Dermis blood vessel endothelial cell (primary cell): ENCODE results near the gene HNF1B. TPM values are rescaled to one million over a fixed set of nuclear protein-coding genes. Genes with fewer than 3 reads are reported as not detected.

Source experiments
- DNase-seq: peaks from one replicate; pipeline ENCODE4 v3.0.0; 2010
- total RNA-seq: library from RNA; depleted of rRNA; stranded (reverse); fragments of >200 nt; gene quantifications from 2 replicates; pipeline ENCODE4 v1.2.3, GENCODE V29; 2014

Gene HNF1B
- total RNA-seq, 1 donor from 2014 or later = 0.34 TPM

- no peak for DNase-seq
These were observed 14.3 kb upstream of the HNF1B start for GRCh38 chr17:37759014-37759637.

- no peak for DNase-seq
These were observed 11.2 kb upstream of the HNF1B start for GRCh38 chr17:37756051-37756450.

- no peak for DNase-seq
These were observed 10.6 kb upstream of the HNF1B start for GRCh38 chr17:37755455-37755854.

GRCh38 chr17:37754363-37754762, 9.5 kb upstream of the HNF1B start:
- DNase-seq = no peak

GRCh38 chr17:37752482-37752881, 7.6 kb upstream of the HNF1B start:
- DNase-seq = no peak

GRCh38 chr17:37750768-37751475, 6.1 kb upstream of the HNF1B start:
- DNase-seq = no peak

GRCh38 chr17:37750292-37750691, 5.4 kb upstream of the HNF1B start:
- no peak for DNase-seq

- DNase-seq = no peak
These were observed 2.4 kb upstream of the HNF1B start for GRCh38 chr17:37747222-37747621.

GRCh38 chr17:37746617-37747016, 1.8 kb upstream of the HNF1B start:
- no peak for DNase-seq

GRCh38 chr17:37745801-37746426, 1.1 kb upstream of the HNF1B start:
- no peak for DNase-seq

- no peak for DNase-seq
These were observed 279 bp downstream of the HNF1B start for GRCh38 chr17:37744633-37744927.

GRCh38 chr17:37743875-37744632, 805 bp downstream of the HNF1B start:
- no peak for DNase-seq

- no peak for DNase-seq
These were observed 1.3 kb downstream of the HNF1B start for GRCh38 chr17:37743612-37743874.

- DNase-seq = no peak
These were observed 1.9 kb downstream of the HNF1B start for GRCh38 chr17:37742762-37743611.

GRCh38 chr17:37742116-37742761, 2.6 kb downstream of the HNF1B start:
- DNase-seq = peak; percentile 25

GRCh38 chr17:37741341-37742115, 3.3 kb downstream of the HNF1B start:
- DNase-seq = no peak

GRCh38 chr17:37740915-37741314, 3.9 kb downstream of the HNF1B start:
- no peak for DNase-seq

- DNase-seq = no peak
These were observed 6.9 kb downstream of the HNF1B start for GRCh38 chr17:37737971-37738370.

- no peak for DNase-seq
These were observed 7.8 kb downstream of the HNF1B start for GRCh38 chr17:37737081-37737480.

GRCh38 chr17:37736428-37736827, 8.4 kb downstream of the HNF1B start:
- DNase-seq = no peak

- DNase-seq = no peak
These were observed 9.7 kb downstream of the HNF1B start for GRCh38 chr17:37735165-37735564.

GRCh38 chr17:37732316-37732715, 12.5 kb downstream of the HNF1B start:
- DNase-seq = no peak
